Measurements from ENCODE around the gene CMPK1.

GRCh38 chr1:47420547-47420946 lies 87.0 kb downstream of the CMPK1 start:
- TF ChIP-seq CTCF (IDR thresholded peaks at IDR 0.05; ENCODE audit: extremely low read depth in 1 of 2, insufficient read depth in 1 of 2, low read depth in 1 of 2, low read length in 2 of 2) = no peak
- no peak for TF ChIP-seq MYC (IDR thresholded peaks at IDR 0.05; ENCODE audit: low read depth, low read length)
- no peak for TF ChIP-seq POLR2A (IDR thresholded peaks at IDR 0.05; ENCODE audit: low read depth, low read length)
- TF ChIP-seq POLR2AphosphoS5 (IDR thresholded peaks at IDR 0.05; ENCODE audit: insufficient read depth, low read depth, low read length) = no peak
- no peak for TF ChIP-seq EZH2 (IDR thresholded peaks at IDR 0.05; ENCODE audit: borderline replicate concordance, low read depth, low read length, severe bottlenecking)
- no peak for TF ChIP-seq MAX (IDR thresholded peaks at IDR 0.05; ENCODE audit: insufficient read depth, insufficient read length)
- no peak for TF ChIP-seq FOS (IDR thresholded peaks at IDR 0.05; ENCODE audit: borderline replicate concordance, insufficient read depth, low read length)
- TF ChIP-seq JUN (IDR thresholded peaks at IDR 0.05; ENCODE audit: borderline replicate concordance, insufficient read depth, insufficient read length, low read depth) = no peak
- no peak for TF ChIP-seq GATA2 (IDR thresholded peaks at IDR 0.05; ENCODE audit: insufficient read depth, insufficient read length, low read depth, low read length)
